ENCODE data around the gene MUC13. TPM values are rescaled to one million over a fixed set of nuclear protein-coding genes. Genes with fewer than 3 reads are reported as not detected.

Gene MUC13
- polyA plus RNA-seq, 1 donor: not detected

- DNase-seq (ENCODE audit: low read depth): no peak
Observed at GRCh38 chr3:124950026-124950425, 15.5 kb upstream of the MUC13 start.

- DNase-seq (ENCODE audit: low read depth): no peak
Observed at GRCh38 chr3:124942613-124943012, 8.1 kb upstream of the MUC13 start.

- no peak for DNase-seq (ENCODE audit: low read depth)
Observed at GRCh38 chr3:124941771-124942170, 7.2 kb upstream of the MUC13 start.

DNA sequence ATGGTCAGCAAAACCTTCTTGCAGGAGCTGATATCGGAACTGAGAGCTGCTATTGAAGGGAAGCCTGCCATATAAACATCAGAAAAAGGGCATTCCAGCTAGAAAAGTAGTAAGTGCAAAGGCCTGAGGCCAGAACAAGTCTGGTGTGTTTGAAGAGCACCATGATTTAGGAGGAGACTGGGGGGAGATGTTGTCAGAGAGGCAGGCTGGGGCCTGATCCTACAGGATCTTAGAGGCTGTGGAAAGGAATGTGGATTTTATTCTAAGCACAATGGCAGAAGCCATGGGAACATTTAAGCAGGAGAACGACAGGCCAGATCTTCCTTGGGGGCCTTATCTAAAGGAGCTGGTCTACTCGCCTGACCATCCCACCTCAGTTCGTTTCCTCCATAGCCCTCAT lies 5.1 kb upstream of the MUC13 start:
- no peak for DNase-seq (ENCODE audit: low read depth)

DNA sequence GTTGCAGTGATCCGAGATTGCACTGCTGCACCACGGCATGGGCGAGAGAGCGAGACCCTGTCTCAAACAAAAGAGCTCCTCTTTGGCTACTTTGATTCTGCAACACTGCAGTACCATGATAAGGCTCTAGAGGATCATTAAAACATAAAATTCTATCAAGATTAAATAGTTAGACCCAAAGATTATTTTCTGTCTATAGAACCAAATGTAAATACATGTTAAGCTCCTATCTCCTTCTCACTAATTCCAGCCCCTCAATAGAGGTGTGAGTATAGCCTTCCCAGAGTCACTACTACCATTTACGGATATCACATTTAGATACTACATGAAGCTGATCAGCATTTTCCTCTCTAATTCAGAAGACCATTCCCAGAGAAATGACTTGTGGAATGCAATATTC lies 4.3 kb upstream of the MUC13 start:
- no peak for DNase-seq (ENCODE audit: low read depth)

- DNase-seq (ENCODE audit: low read depth): no peak
Observed at GRCh38 chr3:124937049-124937448, 2.5 kb upstream of the MUC13 start.

DNA sequence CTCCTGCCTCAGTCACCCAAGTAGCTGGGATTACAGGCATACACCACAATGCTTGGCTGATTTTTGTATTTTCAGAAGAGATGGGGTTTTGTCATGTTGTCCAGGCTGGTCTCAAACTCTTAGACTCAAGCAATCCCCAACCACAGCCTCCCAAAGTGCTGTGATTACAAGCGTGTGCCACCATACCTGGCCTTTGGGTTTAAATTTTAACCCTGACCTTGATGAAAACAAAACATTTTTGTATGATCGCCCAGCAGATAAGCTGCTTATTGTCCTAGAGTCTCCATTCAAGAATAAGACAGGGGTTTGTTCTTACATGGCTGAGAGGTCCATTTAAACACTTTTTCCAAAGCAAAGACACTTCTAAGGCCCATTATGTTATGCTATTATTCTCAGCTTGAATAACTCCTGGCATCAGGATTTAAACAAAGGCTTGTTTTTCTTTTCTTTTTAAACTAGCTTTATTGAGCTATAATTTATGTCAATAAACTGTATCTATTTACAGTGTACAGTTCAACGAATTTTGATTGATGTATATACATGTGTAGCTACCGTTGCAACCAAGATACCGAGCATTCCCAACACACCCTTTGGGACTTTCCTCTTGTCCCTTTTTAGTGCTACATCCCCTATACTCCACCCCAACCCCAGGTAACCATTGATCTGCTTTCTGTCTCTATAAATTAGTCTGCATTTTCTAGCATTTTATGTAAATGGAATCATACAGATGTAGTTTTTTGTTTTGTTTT lies 1.4 kb upstream of the MUC13 start:
- no peak for DNase-seq (ENCODE audit: low read depth)

- no peak for DNase-seq (ENCODE audit: low read depth)
Observed at GRCh38 chr3:124935264-124935663, 713 bp upstream of the MUC13 start.

DNA sequence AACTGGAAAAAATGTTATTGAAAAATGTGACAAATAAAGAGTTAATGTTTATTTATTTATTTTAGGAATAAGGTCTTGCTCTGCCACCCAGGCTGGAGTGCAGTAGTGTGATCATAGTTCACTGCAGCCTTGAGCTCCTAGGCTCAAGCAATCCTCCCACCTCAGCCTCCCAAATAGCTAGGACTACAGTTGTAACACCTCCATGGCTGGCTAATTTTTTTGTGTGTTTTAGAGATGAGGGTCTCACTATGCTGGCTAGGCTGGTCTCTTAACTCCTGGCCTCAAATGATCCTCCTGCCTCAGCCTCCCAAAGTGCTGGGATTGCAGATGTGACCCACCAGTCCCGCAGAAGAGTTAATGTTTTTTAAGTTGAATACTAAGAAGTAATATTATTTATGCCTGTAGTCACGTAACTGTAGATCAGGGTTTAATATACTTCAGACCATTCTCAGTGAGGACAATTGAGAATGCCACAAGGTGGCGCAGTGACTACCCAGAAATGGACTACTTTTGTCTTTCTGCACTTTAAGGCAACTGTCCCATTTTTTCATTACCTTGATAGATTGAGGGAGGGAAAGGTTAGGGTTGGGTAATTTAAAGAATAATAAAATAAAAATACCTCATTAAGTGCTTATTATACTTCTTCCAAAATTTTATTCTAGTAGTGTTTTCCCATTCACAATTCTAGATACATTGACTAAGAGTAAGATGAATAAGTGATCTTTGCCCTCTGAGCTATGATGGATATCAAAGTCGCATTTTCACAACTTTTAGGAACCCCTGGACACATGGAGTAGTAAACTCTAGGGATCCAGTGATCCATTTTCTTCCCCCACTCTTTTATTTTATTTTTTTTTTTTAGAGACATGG lies 6.0 kb downstream of the MUC13 start:
- DNase-seq (ENCODE audit: low read depth): peak; percentile 44

- DNase-seq (ENCODE audit: low read depth): no peak
Observed at GRCh38 chr3:124927574-124928045, 6.9 kb downstream of the MUC13 start.

DNA sequence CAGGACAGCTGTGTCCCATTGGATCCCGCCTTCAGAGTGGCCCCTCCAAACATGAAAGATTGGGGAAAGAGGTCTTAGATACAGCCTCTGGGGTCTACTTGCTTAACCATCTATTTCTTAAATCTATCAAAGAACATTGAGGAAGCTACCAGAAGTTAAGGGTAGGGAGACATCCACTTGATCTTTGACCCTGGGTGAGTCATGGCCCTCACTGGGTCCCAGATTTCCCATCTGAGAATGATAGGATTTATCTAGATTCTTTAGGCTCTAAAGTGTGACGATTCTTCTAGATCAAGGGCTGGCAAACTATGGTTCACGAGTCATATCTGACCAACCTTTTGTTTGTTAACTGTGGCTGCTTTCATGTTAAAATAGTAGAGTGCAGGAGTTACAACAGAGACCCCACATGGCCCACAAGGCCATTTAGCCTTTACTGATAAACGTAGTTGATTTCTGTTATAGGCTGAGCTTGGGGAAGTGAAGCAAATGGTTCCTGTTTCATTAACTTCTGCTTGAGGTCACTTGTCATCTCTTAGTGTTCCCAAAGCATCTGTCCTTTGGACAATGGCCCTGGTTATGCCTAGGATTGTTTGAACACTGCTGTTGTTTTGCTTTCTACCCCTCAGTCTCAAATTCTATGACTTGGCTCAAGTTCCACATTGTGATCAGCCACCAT lies 8.0 kb downstream of the MUC13 start:
- no peak for DNase-seq (ENCODE audit: low read depth)

- no peak for DNase-seq (ENCODE audit: low read depth)
Observed at GRCh38 chr3:124924741-124925140, 9.8 kb downstream of the MUC13 start.

DNA sequence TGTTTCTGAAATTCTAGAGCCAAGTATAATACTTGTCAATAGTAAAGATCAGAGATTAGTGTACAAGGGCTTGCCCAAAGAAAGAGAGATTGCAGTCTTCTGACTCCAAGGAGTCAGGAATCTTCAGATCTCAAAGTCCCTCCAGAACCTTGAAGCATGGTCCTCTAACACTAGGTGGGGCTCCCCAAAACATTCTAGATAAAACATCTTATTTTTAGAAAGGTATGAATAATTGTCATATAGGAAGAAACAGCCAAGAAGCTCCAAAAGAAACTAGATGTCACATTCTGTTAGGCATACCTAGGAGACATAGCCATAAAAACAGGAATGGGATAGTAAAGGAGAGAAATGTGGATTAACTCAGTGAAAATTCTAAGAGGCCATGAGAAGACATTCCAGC lies 10.7 kb downstream of the MUC13 start:
- DNase-seq (ENCODE audit: low read depth): no peak

GRCh38 chr3:124920718-124921117 lies 13.8 kb downstream of the MUC13 start:
- DNase-seq (ENCODE audit: low read depth): no peak

GRCh38 chr3:124919756-124920155 lies 14.8 kb downstream of the MUC13 start:
- no peak for DNase-seq (ENCODE audit: low read depth)

DNA sequence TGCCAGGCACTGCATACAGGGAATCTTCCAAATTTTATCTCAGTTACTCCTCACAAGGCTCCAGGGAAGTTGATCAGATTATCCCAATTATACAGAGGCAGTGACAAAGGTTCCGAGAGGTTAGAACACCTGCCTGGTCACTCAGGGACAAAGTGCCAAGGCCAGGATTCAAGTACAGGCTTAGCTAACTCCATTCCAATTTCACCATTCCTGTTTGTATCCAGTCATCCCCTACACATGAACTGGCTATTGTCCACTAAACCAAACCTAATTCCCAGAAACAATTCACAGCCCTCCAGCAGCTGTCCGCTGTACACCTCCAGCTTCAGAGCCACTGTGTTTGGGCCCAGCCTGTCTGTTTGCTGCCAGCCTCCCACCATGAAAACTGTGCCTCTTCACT lies 16.0 kb downstream of the MUC13 start:
- DNase-seq (ENCODE audit: low read depth): no peak

DNA sequence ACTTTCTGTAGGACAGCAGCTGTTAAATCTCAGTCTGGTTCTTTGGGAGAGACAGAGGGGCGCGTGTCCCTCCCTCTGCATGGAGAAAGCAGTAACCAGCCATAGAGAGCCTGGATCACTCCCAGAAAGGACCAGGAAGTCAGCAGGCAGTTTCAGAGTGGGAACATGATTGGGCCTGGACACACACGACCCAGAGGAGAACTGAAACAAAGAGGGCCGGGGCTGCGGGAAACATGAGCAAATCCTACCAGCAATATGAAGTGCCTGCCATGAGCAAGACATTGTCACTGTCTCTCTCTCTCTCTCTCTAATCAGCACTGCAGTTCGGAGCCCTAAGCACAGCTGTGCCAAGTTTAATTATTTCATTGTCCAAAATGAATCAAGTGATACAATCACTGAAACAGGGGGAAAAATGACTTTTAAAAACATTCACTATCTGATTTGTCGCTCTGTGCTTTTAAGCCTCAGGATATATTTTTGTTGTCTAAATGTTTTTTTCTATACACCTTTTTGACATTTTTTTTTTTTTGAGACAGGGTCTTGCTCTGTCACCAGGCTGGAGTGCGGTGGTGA lies 17.6 kb downstream of the MUC13 start:
- no peak for DNase-seq (ENCODE audit: low read depth)

DNA sequence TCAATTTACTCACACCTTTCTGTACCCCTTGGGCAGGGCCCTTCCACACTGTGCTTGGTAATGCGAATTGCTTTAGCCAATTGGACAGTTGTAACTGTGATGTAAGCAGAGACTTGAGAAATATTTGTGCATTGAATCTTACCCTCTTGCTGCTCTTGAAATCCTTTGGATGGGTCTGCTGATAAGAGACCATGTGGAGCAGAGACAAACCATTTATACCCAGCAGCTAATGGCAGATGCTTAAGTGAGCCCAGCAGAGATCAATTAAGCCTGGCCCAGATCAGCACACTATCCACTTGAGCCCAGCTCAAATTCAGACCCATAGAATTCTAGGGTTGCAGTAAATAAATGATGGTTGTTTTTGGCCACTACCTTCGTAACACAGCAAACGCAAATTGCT lies 19.3 kb downstream of the MUC13 start:
- no peak for DNase-seq (ENCODE audit: low read depth)

- no peak for DNase-seq (ENCODE audit: low read depth)
Observed at GRCh38 chr3:124907957-124908356, 26.6 kb downstream of the MUC13 start.

DNA sequence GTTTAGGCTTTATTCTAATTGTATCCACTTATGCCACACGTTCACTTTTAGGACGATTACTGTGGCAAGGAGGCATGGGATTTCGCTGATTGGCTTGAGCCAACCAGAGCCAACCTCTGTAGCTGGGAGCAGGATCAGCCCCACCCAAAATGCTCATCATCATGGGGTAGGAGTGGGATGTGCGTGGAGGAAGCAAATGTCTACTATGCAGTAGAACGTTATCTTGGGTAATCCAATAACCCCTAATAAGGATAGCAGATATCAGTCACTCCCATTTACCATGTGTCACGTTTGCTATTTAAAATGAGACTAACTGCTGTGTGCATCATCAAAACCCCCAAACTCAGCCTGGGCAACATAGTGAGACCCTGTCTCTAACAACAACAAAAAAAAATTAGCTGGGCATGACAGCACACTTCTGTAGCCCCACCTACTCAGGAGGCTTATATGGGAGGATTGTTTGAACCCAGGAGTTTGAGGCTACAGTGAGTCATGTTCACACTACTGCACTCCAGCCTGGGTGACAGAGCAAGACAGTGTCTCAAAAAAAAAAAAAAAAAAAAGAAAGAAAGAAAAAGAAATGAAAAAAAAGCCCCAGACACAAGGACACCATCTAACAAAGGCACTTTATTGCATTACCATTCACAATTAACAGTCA lies 29.6 kb downstream of the MUC13 start:
- DNase-seq (ENCODE audit: low read depth): no peak
